HG03521 (cell line): Measurements from ENCODE around the gene SCYL2.
"Not testable (repeated sequence)": the region's sequence is repeated elsewhere in the genome, so short reads cannot be mapped to it uniquely, and the experiment has no call there.

Experiments
- ATAC-seq: cut with Tn5 transposase; IDR thresholded peaks from one replicate; pipeline ENCODE4 v1.9.1; 2021; ENCODE audit warnings: mild to moderate bottlenecking, moderate library complexity; ENCODE audit not compliant: unreplicated experiment

Gene SCYL2

GRCh38 chr12:100265107-100265506, 1.9 kb upstream of the SCYL2 start:
- ATAC-seq = not testable (repeated sequence)

GRCh38 chr12:100265732-100266584, 1.0 kb upstream of the SCYL2 start:
- no peak for ATAC-seq

GRCh38 chr12:100266585-100266834, 467 bp upstream of the SCYL2 start:
- peak; percentile 83 for ATAC-seq

GRCh38 chr12:100267603-100268281, 765 bp downstream of the SCYL2 start:
- peak; percentile 8 for ATAC-seq

GRCh38 chr12:100268835-100269564, 2.0 kb downstream of the SCYL2 start:
- ATAC-seq = no peak

GRCh38 chr12:100273782-100274181, 6.8 kb downstream of the SCYL2 start:
- ATAC-seq = no peak

- no peak for ATAC-seq
Measured at GRCh38 chr12:100274291-100274690, 7.3 kb downstream of the SCYL2 start.

GRCh38 chr12:100279159-100279558, 12.2 kb downstream of the SCYL2 start:
- no peak for ATAC-seq

- no peak for ATAC-seq
Measured at GRCh38 chr12:100279607-100280244, 12.7 kb downstream of the SCYL2 start.

- not testable (repeated sequence) for ATAC-seq
Measured at GRCh38 chr12:100284556-100284955, 17.6 kb downstream of the SCYL2 start.

- ATAC-seq = no peak
Measured at GRCh38 chr12:100289038-100289437, 22.1 kb downstream of the SCYL2 start.

- ATAC-seq = no peak
Measured at GRCh38 chr12:100290016-100290415, 23.0 kb downstream of the SCYL2 start.

- no peak for ATAC-seq
Measured at GRCh38 chr12:100293017-100293416, 26.0 kb downstream of the SCYL2 start.

- ATAC-seq = not testable (repeated sequence)
Measured at GRCh38 chr12:100294366-100294765, 27.4 kb downstream of the SCYL2 start.

- ATAC-seq = no peak
Measured at GRCh38 chr12:100295764-100296555, 29.0 kb downstream of the SCYL2 start.

- ATAC-seq = no peak
Measured at GRCh38 chr12:100302081-100302480, 35.1 kb downstream of the SCYL2 start.

- ATAC-seq = no peak
Measured at GRCh38 chr12:100303831-100304230, 36.9 kb downstream of the SCYL2 start.

- not testable (repeated sequence) for ATAC-seq
Measured at GRCh38 chr12:100304334-100304733, 37.4 kb downstream of the SCYL2 start.

- ATAC-seq = not testable (repeated sequence)
Measured at GRCh38 chr12:100308138-100308537, 41.2 kb downstream of the SCYL2 start.

- ATAC-seq = no peak
Measured at GRCh38 chr12:100311317-100311716, 44.3 kb downstream of the SCYL2 start.
